ENCODE results near the gene TRAPPC5.
A peak's percentile ranks its signal among the peaks of the same experiment; 100 is the strongest.
"Not testable (repeated sequence)": the region's sequence is repeated elsewhere in the genome, so short reads cannot be mapped to it uniquely, and the experiment has no call there.

TRAPPC5 gene

DNA sequence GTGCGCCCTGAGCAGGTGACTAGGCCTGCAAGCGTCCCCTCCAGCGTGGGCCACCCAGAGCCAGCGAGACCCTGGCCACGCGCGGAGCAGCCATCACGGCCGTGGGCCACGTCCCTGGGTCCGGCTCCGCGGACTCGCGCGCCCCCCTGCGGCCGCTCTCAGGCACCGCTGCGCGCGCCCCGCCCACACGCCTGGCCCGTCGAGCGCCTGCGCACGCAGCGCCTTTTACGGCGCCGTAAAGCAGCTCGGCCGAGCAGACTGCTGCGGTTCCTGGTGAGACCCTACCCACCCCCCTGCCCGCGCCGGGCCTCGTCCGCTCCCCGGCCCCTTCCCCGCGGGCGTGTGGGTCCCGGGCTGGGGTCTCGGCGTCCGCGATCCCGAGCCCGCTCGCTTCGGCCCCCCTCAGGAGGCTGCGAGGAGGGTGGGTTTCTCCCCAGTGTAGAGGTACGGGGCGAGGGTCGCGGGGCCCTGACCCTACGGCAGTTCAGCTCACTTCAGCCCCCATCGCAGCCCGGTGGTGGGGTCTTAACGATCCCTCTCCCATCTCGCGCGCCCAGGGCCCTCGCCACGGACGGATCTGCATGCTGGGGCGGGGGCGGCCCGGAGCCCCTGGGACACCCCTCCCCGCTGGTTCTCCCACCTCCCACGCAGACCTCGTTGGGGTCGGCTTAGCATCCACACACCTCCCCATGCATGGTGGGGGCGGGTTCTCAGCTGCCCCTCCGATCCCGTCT is at the start of gene TRAPPC5:
Gene TRAPPC5 (plus strand): TSS at position 228 of the 734 bp plus-strand sequence. CDS start 1,421 bp downstream, outside the sequence.
- intact Hi-C loops (cut with DNase I): loop anchor here (1.0 kb wide), 3 partner anchors 28 to 326 kb away; no protein-coding TSS in a partner anchor
- peak; percentile 75 to 98 (median 82) for DNase-seq

DNA sequence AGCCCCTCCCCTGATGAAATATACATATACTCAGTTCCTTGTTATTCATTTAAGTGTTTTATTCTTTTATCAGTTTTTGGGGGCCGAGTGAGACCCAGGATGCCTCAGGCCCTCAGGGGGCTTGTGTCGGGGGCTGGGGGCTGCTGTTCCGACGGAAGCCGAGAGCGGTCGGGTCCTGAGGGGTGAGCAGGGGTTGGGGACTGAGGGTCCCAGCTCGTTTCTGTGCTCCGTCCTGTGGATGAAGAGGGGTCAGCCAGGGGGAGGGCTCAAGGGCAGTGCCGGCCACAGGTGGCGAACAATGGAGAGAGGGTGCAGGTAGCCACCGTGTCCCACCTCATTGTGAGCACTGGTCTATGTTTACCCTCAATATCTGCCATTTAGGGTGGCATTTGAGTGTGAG is 49.1 kb upstream of the TRAPPC5 start:
- intact Hi-C loops (cut with DNase I): no loop called here
- no peak for DNase-seq

DNA sequence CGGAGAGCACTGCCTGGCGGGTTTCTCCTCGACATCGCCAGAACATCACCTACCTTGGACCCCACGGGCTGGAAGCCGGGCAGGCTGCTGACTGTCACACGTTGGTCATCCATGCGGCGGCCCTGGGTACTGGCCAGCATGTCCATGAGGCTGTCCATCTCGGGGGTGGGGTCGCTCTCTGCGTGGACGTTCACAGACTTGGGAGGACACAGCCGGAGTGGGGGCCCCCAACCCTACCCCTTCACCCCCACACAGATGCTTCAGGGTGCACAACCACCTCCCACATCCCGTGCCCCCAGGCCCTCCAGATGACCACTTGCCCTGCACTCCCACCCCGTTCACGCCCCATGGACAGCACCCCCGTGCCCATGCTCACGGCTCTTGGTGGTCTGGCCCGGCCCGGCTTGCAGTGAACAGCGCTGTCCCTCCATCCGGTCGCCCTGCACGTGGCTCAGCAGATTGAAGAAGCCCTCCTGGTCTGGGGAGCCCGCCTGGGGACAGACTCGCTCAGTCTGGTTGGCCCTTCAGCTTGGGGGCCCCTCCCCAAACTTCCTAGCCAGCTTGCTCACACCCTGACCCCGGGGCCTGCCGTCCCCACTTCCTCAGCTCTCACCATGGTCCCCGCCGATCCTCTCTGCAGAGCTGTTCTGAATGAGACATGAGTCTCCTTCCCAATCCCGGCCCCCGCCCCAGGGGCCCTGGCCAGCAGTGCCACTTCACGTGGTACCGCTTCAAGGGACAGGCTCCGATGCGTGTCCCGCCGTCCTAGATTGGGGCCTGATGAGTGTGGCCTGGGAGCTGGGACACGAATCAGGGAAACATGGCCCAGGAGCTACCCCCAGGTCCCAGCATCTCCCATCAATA is 48.1 kb upstream of the TRAPPC5 start:
- intact Hi-C loops (cut with DNase I): no loop called here
- no peak for DNase-seq

DNA sequence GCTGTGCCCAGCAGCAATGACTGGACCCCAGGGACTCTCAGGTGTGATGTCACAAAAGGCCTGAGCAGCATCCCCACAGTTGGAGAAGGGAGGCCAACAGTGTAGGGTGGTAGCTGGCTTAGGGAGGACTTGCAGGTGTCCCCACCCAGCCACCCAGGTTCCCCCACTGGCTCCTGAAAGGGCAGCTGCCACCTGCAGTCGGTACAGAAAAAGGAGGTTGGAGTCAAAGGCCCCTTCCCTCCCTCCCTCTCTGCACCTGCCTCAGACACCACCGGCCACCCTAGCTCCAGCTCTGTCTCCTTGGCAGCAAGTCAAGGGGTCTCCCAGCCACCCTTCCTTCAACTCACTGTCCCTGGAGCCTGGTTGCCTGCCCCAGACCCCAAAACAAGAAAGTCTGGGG is 46.9 kb upstream of the TRAPPC5 start, which contains the start of gene PCP2:
Gene PCP2 (minus strand): TSS at position 22 of the 400 bp plus-strand sequence. CDS start 262 bp downstream, outside the sequence.
- intact Hi-C loops (cut with DNase I): no loop called here
- DNase-seq: no peak

DNA sequence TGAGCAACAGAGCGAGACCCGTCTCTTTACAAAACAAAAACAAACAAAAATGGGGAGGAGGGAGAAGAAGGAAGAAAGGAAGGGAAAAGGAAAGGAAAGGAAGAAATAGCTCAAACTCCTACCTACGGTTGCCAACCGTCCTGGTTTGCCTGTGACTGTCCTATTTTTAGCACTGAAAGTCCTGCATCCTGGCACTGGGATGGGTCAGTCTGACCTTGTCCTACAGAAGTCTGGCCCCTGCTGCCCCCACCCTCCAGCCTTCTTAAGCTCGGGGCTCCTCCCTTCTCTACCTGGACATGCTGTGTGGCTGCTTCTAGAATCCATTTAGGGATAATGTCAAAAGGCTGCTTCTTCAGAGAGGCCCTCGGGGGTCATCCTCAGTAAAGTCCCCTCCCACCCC is 45.0 kb upstream of the TRAPPC5 start:
- intact Hi-C loops (cut with DNase I): no loop called here

DNA sequence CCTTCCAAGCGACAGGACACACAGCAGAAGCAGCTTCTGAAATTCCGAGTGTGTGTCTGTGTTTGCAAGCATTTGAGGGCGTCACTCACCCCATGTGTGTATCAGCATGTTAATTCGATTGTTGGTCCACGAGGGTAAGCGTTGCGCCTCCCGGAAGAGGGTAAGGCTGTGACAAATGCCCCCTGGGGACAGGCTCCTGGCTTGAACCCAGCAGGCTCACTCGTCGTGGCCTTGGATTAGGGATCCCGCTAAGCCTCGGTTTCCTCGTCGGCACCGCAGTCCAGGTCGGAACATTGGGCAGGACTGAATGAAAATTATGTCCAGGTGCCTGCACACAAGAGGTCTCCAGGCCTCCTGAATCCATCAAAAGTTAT is 44.3 kb upstream of the TRAPPC5 start:
- intact Hi-C loops (cut with DNase I): no loop called here
- DNase-seq: no peak

More for the DNA sequence above, 45.0 kb upstream of the TRAPPC5 start:
- DNase-seq: no peak

DNA sequence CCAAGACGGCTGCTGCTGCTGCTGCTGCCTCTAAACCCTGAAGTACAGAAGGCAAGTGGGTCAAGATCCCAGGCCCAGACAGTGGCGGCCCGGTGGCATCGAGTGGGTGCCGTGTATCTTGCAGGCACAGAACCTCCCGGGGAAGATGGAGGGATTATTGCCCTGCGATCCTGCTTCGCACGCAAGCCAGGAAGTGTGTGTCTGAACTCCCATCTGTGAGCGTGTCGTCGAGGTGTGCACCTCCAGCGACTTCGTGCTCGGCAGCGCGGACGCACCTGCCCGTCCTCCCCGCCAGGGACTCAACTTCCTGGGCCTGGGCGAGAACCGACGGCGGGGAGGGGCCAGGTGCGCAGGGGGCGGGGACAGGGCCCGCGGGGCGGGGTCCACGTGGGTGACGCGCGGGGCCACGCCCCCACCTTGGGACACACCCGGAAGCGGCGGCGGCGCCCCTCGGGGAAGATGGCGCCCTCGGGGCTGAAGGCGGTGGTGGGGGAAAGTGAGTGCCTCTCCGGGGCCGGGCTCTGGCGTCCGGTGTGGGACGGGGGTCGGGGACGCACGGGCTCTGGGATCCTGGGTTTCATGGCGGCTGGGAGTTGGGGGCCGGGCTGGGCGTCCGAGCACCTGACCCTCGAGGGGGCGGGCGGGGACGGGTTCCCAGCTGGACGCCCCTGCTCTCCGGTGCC is 43.8 kb upstream of the TRAPPC5 start, which contains the start of gene STXBP2:
Gene STXBP2 (plus strand): TSS at position 420 of the 683 bp plus-strand sequence. CDS start 40 bp downstream, at position 460.
- no peak for DNase-seq
- intact Hi-C loops (cut with DNase I): no loop called here

DNA sequence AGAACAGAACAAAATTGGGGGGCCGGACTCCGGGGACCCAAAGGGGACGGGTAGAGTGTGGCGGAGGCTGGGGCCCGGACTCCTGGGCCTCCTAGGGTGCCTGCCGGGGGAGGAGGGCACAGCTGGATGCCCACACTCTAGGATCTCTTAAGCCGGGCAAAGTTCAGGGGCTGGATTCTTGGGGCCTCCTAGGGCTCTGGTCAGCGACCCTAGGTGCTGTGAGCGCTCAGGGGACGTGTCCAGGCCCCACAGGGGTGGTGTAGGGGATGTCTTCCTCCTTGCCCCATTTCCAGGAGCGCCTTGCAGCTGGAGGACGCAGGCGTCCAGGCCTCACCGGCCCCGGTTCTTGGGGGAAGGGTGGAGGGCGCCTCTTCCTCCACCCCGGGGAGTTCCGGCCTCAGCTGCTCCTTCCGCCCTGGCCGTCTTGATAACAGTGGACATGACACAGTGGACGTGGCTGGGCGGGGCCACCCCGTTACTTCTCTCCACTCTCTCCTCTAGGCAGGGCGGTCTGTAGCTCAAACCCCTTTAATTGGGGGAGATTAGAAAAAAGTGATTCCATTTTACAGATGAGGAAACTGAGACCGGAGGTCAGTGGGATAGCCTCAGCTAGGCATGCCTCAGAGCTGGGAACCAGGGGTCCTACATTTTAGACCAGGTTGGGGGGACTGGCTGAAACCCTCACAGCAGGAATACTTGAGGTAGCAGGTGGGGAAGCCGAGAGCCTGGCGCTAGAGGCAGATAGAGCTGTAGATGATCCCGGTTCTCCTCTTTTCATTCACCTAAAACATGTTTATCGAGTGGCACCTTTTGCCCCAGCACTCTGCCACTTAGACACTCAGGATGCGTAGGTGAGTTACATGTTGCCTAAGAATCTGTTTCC is 43.0 kb upstream of the TRAPPC5 start:
- intact Hi-C loops (cut with DNase I): no loop called here
- no peak for DNase-seq

DNA sequence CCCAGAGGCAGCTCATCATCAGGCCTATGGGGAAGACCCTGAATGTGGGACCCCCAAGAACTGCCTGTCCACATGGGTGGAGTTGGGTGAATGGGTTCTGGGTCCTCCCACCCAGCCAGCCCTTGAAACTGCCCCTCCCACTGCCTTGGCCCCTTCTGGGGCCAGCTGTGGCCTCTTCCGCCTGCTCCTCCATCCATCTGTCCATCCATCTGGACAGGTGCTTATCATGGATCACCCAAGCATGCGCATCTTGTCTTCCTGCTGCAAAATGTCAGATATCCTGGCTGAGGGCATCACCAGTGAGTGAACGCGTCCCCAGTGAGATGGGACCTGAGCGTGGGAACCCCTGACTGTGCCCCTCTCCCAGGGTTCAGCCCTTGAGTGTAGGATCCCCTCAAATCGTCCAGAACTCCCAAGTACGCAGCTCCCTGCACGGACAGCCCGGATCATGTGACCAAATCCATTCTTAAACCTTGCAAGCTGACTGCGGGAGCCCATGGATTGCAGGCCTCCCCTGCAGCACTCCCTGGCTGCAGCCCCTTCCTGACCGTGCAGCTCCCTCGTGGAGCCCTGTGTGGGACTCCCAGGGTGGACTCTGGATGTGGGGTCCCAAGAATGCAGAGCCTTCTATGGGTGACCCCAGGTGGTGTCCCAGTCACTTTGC is 41.7 kb upstream of the TRAPPC5 start:
- intact Hi-C loops (cut with DNase I): no loop called here

DNA sequence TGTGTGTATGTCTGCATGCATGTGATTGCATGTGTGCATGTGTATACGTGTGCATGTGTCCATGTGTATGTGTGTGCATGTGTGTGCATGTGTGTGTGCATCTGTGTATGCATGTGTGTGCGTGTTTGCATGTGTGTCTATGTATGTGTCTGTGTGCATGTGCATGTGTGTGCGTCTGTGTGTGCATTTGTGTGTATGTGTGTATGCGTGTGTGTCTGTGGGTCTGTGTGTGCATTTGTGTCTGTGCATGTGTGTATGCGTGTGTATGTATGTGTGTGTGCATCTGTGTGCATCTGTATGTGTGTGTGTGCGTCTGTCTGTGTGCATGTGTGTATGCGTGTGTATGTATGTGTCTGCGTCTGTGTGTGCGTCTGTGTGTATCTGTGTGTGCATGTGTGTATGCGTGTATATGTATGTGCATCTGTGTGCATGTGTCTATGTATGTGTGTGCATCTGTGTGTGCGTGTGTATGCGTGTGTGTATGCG is 40.7 kb upstream of the TRAPPC5 start:
- intact Hi-C loops (cut with DNase I): no loop called here
- no peak for DNase-seq

More for the DNA sequence above, 41.7 kb upstream of the TRAPPC5 start:
- DNase-seq: no peak

DNA sequence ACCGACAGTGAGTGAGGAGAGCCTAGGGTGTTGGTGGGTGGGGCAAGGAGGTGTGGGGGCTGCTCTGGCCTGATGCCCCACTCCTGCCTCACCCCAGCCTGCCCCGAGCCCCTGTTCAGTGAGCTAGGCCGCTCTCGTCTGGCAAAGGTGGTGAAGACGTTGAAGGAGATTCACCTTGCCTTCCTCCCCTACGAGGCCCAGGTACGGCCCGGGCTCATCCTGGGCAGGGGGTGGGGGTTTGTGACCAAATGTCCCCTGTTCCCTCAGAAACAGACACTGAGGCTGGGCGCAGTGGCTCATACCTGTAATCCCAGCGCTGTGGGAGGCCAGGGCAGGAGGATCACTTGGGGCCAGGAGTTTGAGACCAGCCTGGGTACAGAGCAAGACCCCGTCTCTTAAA is 39.8 kb upstream of the TRAPPC5 start:
- intact Hi-C loops (cut with DNase I): no loop called here

DNA sequence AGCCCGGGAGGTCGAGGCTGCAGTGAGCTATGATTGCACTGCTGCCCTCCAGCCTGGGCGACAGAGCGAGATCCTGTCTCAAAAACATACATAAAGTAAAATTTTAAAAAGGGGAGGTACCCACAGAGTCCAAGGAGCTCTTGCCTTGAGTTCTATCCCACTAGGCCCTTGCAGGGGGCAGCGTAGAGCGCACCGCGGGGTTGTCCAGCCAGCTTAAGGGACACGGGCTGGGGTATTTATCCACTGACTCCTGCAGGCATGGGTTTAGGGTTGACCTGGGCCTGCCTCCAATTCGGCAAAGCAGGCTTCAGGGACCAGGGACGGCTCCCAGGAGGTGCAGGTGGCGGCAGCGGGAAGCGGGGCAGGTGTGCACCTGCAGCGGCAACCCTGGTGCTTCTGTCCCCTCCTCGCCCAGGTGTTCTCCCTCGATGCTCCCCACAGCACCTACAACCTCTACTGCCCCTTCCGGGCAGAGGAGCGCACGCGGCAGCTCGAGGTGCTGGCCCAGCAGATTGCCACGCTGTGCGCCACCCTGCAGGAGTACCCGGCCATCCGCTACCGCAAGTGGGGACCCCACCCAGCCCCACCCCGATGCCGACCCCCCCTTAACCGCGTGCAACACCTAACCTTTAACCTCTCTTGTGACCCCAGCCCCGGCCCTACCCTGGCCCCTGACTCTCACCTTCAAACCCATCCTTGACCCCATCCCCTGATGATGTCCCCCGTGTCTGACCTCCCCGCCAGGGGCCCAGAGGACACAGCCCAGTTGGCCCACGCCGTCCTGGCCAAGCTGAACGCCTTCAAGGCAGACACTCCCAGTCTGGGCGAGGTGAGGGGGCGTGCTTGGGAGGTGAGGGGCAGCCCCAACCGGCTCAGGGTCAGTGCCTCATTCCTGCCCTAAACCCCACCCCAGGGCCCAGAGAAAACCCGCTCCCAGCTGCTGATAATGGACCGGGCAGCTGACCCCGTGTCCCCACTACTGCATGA is 39.0 kb upstream of the TRAPPC5 start:
- intact Hi-C loops (cut with DNase I): no loop called here
- DNase-seq: no peak

More for the DNA sequence above, 39.8 kb upstream of the TRAPPC5 start:
- no peak for DNase-seq

DNA sequence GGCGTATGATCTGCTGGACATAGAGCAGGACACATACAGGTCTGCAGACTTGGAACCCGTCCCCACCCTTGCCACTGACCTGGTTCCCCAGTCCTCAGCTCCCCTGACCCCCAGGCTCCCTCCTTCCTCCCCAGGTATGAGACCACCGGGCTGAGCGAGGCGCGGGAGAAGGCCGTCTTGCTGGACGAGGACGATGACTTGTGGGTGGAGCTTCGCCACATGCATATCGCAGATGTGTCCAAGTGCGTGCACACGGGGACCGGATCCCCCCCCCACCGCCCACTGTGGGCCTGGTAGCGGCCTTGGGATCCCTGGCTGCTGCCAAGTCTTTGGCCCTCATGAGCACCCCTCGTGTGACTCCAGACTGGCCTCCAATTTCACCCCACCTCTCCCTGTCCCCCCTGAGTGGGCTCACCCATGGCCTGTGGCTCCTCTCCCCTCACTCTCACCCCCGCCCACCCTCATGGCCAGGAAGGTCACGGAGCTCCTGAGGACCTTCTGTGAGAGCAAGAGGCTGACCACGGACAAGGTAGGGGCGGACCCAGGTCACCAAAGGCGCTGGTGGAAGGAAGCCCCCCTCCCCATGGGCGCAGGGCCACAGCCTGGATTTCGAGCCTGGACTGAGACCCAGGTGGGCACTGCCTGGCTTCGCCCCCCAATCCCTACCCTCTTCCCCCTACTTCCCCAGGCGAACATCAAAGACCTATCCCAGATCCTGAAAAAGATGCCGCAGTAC is 38.2 kb upstream of the TRAPPC5 start:
- DNase-seq: no peak

DNA sequence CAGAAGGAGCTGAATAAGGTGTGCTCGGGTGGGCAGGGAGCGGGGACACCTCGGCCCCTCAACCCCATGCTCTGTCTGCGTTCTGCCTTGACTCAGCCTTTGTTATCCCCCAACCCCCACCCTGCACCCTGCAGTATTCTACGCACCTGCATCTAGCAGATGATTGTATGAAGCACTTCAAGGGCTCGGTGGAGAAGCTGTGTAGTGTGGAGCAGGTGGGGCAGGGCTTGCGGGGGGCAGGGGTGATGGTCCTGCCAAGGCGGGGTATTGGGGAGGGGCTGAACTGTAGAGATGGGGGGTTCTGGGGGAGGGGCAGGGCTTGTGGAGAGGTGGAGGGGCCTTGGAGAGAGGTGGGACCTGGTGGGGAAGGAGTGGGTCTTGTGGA is 37.6 kb upstream of the TRAPPC5 start:
- no peak for DNase-seq
- intact Hi-C loops (cut with DNase I): no loop called here

More for the DNA sequence above, 38.2 kb upstream of the TRAPPC5 start:
- intact Hi-C loops (cut with DNase I): no loop called here

DNA sequence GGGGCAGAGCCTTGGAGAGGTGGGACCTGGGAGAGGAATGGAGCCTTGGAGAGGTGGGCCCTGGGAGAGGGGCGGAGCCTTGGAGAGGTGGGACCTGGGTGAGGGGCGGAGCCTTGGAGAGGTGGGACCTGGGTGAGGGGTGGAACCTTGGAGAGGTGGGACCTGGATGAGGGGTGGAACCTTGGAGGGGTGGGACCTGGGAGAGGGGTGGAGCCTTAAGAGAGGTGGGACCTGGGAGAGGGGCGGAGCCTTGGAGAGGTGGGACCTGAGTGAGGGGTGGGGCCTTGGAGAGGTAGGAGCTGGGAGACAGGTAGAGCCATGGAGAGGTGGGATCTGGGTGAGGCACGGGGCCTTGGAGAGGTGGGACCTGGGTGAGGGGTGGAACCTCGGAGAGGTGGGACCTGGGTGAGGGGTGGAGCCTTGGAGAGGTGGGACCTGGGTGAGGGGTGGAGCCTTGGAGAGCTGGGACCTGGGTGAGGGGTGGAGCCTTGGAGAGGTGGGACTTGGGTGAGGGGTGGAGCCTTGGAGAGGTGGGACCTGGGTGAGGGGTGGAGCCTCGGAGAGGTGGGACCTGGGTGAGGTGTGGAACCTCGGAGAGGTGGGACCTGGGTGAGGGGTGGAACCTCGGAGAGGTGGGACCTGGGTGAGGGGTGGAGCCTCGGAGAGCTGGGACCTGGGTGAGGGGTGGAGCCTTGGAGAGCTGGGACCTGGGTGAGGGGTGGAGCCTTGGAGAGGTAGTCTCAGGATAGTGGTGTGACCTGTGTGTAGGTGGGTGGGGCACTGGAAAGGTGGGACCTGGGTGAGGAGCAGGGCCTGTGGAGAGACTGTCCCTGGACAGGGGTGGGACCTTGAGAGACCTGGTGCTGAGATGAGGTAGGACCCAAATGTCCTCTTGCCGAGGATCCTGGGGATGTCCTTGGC is 36.7 kb upstream of the TRAPPC5 start:
- intact Hi-C loops (cut with DNase I); DNase-seq: not testable (repeated sequence)

DNA sequence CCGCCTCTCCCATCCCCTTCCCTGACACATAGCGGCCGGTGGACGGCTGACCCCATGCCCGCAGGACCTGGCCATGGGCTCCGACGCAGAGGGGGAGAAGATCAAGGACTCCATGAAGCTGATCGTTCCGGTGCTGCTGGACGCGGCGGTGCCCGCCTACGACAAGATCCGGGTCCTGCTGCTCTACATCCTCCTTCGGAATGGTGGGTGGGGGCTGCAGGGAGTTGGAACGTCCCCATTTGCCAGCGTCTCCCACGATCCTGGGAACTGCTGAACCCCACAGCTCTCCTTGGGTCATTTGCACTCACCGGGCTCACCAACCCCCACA is 36.1 kb upstream of the TRAPPC5 start:
- intact Hi-C loops (cut with DNase I): no loop called here
- no peak for DNase-seq
